ENCODE measurements around the gene CYB5D1.
"Not testable (repeated sequence)": the region's sequence is repeated elsewhere in the genome, so short reads cannot be mapped to it uniquely, and the experiment has no call there.

Gene CYB5D1

DNA sequence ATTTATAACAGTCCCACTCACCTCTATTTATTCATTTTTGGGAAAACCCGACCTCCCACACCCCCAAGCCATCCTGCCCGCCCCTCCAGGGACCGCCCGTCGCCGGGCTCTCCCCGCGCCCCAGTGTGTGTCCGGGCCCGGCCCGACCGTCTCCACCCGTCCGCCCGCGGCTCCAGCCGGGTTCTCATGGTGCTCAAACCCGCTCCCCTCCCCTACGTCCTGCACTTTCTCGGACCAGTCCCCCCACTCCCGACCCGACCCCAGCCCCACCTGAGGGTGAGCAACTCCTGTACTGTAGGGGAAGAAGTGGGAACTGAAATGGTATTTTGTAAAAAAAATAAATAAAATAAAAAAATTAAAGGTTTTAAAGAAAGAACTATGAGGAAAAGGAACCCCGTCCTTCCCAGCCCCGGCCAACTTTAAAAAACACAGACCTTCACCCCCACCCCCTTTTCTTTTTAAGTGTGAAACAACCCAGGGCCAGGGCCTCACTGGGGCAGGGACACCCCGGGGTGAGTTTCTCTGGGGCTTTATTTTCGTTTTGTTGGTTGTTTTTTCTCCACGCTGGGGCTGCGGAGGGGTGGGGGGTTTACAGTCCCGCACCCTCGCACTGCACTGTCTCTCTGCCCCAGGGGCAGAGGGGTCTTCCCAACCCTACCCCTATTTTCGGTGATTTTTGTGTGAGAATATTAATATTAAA lies 3.6 kb upstream of the CYB5D1 start:
- TF ChIP-seq POLR2A (IDR thresholded peaks at IDR 0.05; ENCODE audit: low read depth, low read length) (no peak), PAX5 (IDR thresholded peaks at IDR 0.05; ENCODE audit: insufficient read depth, low read length, severe bottlenecking) (no peak), TAF1 (IDR thresholded peaks at IDR 0.05; ENCODE audit: low read depth, low read length) (no peak), POU2F2 (IDR thresholded peaks at IDR 0.05; ENCODE audit: low read depth, low read length) (no peak), SPI1 (IDR thresholded peaks at IDR 0.05; ENCODE audit: low read depth, low read length) (no peak), POLR2AphosphoS5 (IDR thresholded peaks at IDR 0.05; ENCODE audit: low read depth, low read length) (no peak)
- FAIRE-seq: no peak
- DNase-seq (ENCODE audit: insufficient read length, low spot score): no peak

GRCh38 chr17:7854851-7855659 lies 2.7 kb upstream of the CYB5D1 start, which contains the start of gene TMEM88:
TSS of gene TMEM88 (plus strand) at chr17:7855066. CDS start at chr17:7855075, 9 bp downstream.
- DNase-seq (ENCODE audit: insufficient read length, low spot score): no peak
- TF ChIP-seq POLR2AphosphoS5 (IDR thresholded peaks at IDR 0.05; ENCODE audit: low read depth, low read length) (0 out of 2 replicates have a peak, but pooled peaks have one; percentile 33), PAX5 (IDR thresholded peaks at IDR 0.05; ENCODE audit: insufficient read depth, low read length, severe bottlenecking) (no peak)

DNA sequence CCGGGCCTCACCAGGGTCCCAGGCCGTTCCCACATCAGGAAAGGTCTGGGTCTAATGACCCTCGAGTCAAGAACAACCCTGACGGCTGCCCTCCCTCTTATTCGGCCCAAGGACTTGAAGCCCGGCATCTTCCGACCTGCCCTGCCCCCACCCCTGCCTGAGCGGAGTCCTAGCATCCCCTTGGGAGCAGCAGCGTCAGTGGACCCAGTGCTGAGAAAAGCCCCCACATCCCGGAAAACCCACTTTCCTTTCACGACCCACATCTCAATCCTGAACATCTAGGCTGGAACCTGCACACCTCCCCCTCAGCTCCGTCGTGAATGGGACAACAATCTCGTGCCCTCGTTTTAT lies 2.2 kb upstream of the CYB5D1 start:
- no peak for FAIRE-seq
- no peak for TF ChIP-seq POLR2A (IDR thresholded peaks at IDR 0.05; ENCODE audit: low read depth, low read length)
- 0 out of 2 replicates have a peak, but pooled peaks have one; percentile 8 for TF ChIP-seq POU2F2 (IDR thresholded peaks at IDR 0.05; ENCODE audit: low read depth, low read length)
- DNase-seq (ENCODE audit: insufficient read length, low spot score): no peak

More at GRCh38 chr17:7854851-7855659, 2.7 kb upstream of the CYB5D1 start, which contains the start of gene TMEM88:
- no peak for FAIRE-seq

DNA sequence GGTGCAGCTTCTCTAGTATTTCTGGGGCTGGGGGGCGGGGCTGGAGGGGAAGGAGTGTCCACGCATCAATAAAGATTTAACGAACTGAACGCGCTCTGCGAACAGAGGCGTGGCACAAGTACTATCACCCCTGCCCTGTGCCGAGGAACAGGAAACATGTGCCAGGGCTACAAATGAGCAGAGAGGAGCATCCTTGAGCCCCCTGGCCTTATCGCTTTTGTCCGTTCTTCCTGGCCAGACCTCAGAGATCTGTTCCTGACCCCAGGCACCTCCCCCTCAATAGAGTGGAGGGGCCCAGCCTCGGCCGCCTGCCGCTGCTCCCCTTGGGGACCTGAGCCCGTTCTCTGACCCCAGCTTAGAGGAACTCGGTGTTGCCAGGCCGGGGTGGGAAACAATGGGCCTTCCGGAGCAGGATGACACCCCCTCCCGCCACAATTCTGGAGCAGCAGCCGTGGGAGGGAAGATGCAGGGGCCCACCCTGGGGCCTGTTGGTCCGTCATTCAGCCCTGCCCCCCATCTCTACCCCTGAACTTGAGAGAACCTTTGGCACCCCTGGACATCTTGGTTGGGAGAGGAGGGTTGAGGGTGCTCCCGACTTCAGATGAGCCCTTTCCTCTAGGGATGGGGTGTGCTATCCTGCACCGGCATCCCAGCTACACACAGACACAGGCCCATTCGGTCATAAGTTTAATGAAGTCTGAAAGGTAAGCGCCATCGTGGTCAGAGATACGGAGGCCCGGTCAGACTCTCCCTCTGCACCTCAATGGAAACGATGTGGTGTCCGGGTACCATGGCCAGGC lies 1.6 kb upstream of the CYB5D1 start:
- DNase-seq (ENCODE audit: insufficient read length, low spot score): no peak

DNA sequence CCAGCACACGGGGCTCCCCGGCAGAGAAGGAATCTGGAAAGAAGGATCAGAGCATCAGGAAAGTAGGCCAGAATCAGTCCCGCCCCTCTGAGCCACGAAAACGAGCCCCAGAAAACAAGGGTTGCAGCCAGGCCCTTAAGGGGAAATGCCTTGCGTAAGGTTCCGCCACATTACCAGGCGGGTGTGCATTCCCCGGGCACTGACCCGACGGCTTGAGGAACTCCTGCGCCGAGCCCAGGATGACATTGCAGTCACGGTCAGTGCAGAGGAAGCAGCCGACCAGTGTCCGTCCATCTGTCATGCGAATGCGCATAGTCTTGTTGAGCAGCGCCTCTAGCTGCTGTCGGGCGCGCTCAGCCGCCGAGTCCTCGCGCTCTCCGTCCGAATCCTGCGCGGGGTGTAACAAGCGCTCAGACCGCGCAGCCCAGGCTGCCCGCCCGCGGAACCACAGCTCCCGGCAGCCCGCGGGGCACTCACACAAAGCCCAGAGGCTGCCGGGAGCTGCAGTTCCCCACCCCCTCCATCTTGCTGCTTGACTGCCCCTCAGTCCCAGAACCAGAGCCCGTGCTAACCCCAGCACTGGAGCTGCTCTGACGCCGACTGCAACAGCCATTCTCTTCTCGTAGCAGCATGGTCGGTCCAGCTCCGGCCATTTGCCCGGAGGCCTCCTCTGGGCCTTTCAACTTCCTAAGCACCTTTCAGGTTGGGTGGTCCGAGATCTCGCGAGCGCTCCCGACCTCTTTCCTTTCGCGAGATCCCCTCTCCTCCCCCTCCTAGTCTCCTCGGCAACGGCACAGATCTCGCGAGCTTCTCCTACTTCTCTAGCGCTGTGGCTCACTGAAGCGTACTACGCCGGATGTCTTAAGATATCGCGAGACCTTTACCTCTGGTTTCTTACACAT lies 741 bp upstream of the CYB5D1 start, which contains the start of gene NAA38:
TSS of gene NAA38 (minus strand) at position 749 of the 902 bp plus-strand sequence. CDS start at position 653, 96 bp downstream.
- DNase-seq (ENCODE audit: insufficient read length, low spot score): peak; percentile 79
- TF ChIP-seq TAF1 (IDR thresholded peaks at IDR 0.05; ENCODE audit: low read depth, low read length) (peak; percentile 67; the same call in 1 of the 2 replicates), POLR2AphosphoS5 (IDR thresholded peaks at IDR 0.05; ENCODE audit: low read depth, low read length) (peak; percentile 93), PAX5 (IDR thresholded peaks at IDR 0.05; ENCODE audit: insufficient read depth, low read length, severe bottlenecking) (peak; percentile 84), SPI1 (IDR thresholded peaks at IDR 0.05; ENCODE audit: low read depth, low read length) (0 out of 2 replicates have a peak, but pooled peaks have one; percentile 2), POLR2A (IDR thresholded peaks at IDR 0.05; ENCODE audit: low read depth, low read length) (peak; percentile 90), POU2F2 (IDR thresholded peaks at IDR 0.05; ENCODE audit: low read depth, low read length) (peak; percentile 88)
- FAIRE-seq: peak; percentile 99

More for the DNA sequence above, 1.6 kb upstream of the CYB5D1 start:
- no peak for TF ChIP-seq SPI1 (IDR thresholded peaks at IDR 0.05; ENCODE audit: low read depth, low read length)
- peak; percentile 2; the same call in 1 of the 2 replicates for TF ChIP-seq POU2F2 (IDR thresholded peaks at IDR 0.05; ENCODE audit: low read depth, low read length)
- no peak for TF ChIP-seq TAF1 (IDR thresholded peaks at IDR 0.05; ENCODE audit: low read depth, low read length)
- no peak for TF ChIP-seq PAX5 (IDR thresholded peaks at IDR 0.05; ENCODE audit: insufficient read depth, low read length, severe bottlenecking)
- no peak; the same call in 1 of the 2 replicates for TF ChIP-seq POLR2AphosphoS5 (IDR thresholded peaks at IDR 0.05; ENCODE audit: low read depth, low read length)
- no peak for TF ChIP-seq POLR2A (IDR thresholded peaks at IDR 0.05; ENCODE audit: low read depth, low read length)
- peak; percentile 86 for FAIRE-seq

DNA sequence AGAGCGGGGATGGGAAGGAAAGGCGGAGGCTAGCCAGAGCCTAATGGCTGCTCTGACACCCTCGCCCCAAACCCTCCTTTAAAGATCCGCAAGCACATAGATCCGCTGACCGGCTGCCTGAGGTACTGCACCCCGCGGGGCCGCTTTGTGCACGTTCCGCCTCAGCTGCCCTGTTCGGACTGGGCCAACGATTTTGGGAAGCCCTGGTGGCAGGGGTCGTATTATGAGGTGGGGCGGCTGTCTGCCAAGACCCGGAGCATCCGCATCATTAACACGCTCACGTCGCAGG lies 663 bp downstream of the CYB5D1 start:
- FAIRE-seq (no peak), DNase-seq (ENCODE audit: insufficient read length, low spot score) (no peak)
- TF ChIP-seq TAF1 (IDR thresholded peaks at IDR 0.05; ENCODE audit: low read depth, low read length) (no peak), POLR2A (IDR thresholded peaks at IDR 0.05; ENCODE audit: low read depth, low read length) (no peak), PAX5 (IDR thresholded peaks at IDR 0.05; ENCODE audit: insufficient read depth, low read length, severe bottlenecking) (no peak), POLR2AphosphoS5 (IDR thresholded peaks at IDR 0.05; ENCODE audit: low read depth, low read length) (no peak), SPI1 (IDR thresholded peaks at IDR 0.05; ENCODE audit: low read depth, low read length) (no peak), POU2F2 (IDR thresholded peaks at IDR 0.05; ENCODE audit: low read depth, low read length) (no peak)

- TF ChIP-seq TAF1 (IDR thresholded peaks at IDR 0.05; ENCODE audit: low read depth, low read length): no peak
- TF ChIP-seq POLR2AphosphoS5 (IDR thresholded peaks at IDR 0.05; ENCODE audit: low read depth, low read length): no peak
- TF ChIP-seq POLR2A (IDR thresholded peaks at IDR 0.05; ENCODE audit: low read depth, low read length): no peak
- no peak for TF ChIP-seq PAX5 (IDR thresholded peaks at IDR 0.05; ENCODE audit: insufficient read depth, low read length, severe bottlenecking)
- no peak for TF ChIP-seq POU2F2 (IDR thresholded peaks at IDR 0.05; ENCODE audit: low read depth, low read length)
- no peak for TF ChIP-seq SPI1 (IDR thresholded peaks at IDR 0.05; ENCODE audit: low read depth, low read length)
- FAIRE-seq: no peak
- DNase-seq (ENCODE audit: insufficient read length, low spot score): no peak
These were observed 1.2 kb downstream of the CYB5D1 start for GRCh38 chr17:7859028-7859427.

DNA sequence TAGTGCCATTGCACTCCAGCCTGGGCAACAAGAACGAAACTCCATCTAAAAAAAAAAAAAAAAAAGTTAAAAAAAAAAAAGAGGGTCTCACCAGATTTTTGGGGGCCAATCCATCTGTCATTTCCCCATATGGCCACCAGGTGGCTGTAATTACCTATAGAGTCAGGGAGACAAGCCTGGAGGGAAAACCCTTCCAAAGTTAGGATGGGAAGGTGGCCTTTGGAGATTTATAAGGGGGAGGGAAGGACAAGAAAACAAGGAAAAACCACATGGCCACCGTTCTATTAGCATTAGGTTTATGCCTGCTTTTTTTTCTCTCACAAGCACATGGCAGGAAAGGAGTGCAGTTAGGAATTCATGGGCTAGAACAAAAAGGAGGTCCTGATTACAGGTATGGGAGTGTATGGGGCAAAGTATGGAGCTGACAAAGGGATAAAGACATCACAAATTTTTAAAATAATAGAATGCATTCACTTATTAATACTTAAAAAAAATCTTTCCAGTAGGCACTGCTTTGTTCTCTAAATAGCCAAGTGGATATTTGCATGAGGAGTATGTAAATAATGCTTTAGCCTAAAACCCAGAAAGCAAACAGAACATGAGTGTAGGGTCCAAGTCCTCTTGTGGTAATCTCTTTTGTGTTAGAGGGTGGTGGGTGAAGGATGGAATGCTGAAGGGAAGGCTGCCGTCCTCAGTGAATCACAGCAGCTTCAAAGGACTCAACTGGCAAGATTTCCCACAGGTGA lies 5.1 kb downstream of the CYB5D1 start:
- DNase-seq (ENCODE audit: insufficient read length, low spot score) (no peak), FAIRE-seq (no peak)
- TF ChIP-seq SPI1 (IDR thresholded peaks at IDR 0.05; ENCODE audit: low read depth, low read length): no peak
- TF ChIP-seq POU2F2 (IDR thresholded peaks at IDR 0.05; ENCODE audit: low read depth, low read length): no peak
- TF ChIP-seq PAX5 (IDR thresholded peaks at IDR 0.05; ENCODE audit: insufficient read depth, low read length, severe bottlenecking): no peak
- TF ChIP-seq POLR2AphosphoS5 (IDR thresholded peaks at IDR 0.05; ENCODE audit: low read depth, low read length): no peak
- TF ChIP-seq POLR2A (IDR thresholded peaks at IDR 0.05; ENCODE audit: low read depth, low read length): no peak
- no peak for TF ChIP-seq TAF1 (IDR thresholded peaks at IDR 0.05; ENCODE audit: low read depth, low read length)

DNA sequence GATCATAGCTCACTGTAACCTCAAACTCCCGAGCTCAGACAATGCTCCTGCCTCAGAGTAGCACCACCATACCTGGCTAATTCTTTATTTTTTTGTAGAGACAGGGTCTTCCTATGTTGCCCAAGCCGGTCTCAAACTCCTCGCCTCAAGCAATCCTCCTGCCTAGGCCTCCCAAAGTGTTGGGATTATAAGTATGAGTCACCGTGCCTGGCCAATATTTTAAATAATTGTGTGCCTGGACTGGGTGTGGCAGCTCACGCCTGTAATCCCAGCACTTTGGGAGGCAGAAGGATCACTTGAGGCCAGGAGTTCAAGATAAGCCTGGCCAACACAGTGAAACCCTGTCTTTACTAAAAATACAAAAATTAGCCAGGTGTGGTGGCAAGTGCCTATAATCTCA lies 6.6 kb downstream of the CYB5D1 start:
- FAIRE-seq; DNase-seq (ENCODE audit: insufficient read length, low spot score): not testable (repeated sequence)

All from GM12891 (cell line).